Karpas-422 (cell line): ENCODE measurements around the gene ITGB3BP. TPM values are rescaled to one million over a fixed set of nuclear protein-coding genes. Genes with fewer than 3 reads are reported as not detected.

Source experiments
- DNase-seq: peaks from one replicate; pipeline ENCODE4 v3.0.0-alpha.2; 2015
- H2AFZ ChIP-seq: fragments of 200-600 bp; sonication (generic); 2 replicates; pipeline ENCODE4 v1.6.1; 2014; ENCODE audit warnings: antibody characterized with exemption, low read length, mixed read lengths
- H3K27ac ChIP-seq: fragments of 200-600 bp; sonication (generic); 2 replicates; pipeline ENCODE4 v1.5.1; 2014; ENCODE audit warnings: mild to moderate bottlenecking, low read length, moderate library complexity
- H3K27me3 ChIP-seq: fragments of 200-600 bp; sonication (generic); 2 replicates; pipeline ENCODE4 v1.6.1; 2014; ENCODE audit warnings: low read length, mixed read lengths
- H3K36me3 ChIP-seq: fragments of 200-600 bp; sonication (generic); 2 replicates; pipeline ENCODE4 v1.6.1; 2014; ENCODE audit warnings: low read length, mixed read lengths; ENCODE audit not compliant: insufficient read depth
- H3K4me1 ChIP-seq: fragments of 200-600 bp; sonication (generic); 2 replicates; pipeline ENCODE4 v1.6.1; 2014; ENCODE audit warnings: mild to moderate bottlenecking, low read length, mixed read lengths
- H3K4me2 ChIP-seq: fragments of 200-600 bp; sonication (generic); 2 replicates; pipeline ENCODE4 v1.6.1; 2014; ENCODE audit warnings: low read length, low read depth, mild to moderate bottlenecking; ENCODE audit not compliant: poor library complexity, severe bottlenecking
- H3K4me3 ChIP-seq: fragments of 200-600 bp; sonication (generic); 2 replicates; pipeline ENCODE4 v1.5.1; 2014; ENCODE audit warnings: mild to moderate bottlenecking, antibody characterized with exemption, low read length, mixed read lengths
- H3K79me2 ChIP-seq: fragments of 200-600 bp; sonication (generic); 2 replicates; pipeline ENCODE4 v1.6.1; 2014; ENCODE audit warnings: mild to moderate bottlenecking, low read length, mixed read lengths
- H3K9ac ChIP-seq: fragments of 200-600 bp; sonication (generic); 2 replicates; pipeline ENCODE4 v1.6.0; 2014; ENCODE audit warnings: low read length
- H3K9me2 ChIP-seq: fragments of 200-600 bp; sonication (generic), shearing (Covaris generic); replicated peaks from 2 replicates; pipeline ENCODE4 v1.6.0; 2014; ENCODE audit warnings: mild to moderate bottlenecking, low read length, moderate library complexity; ENCODE audit not compliant: insufficient read depth
- H3K9me3 ChIP-seq: fragments of 300-700, 200-600 bp; sonication (generic); 2 replicates; pipeline ENCODE4 v1.6.1; 2014; ENCODE audit warnings: low read length, mixed read lengths
- H4K20me1 ChIP-seq: fragments of 200-600 bp; sonication (generic); 2 replicates; pipeline ENCODE4 v1.6.1; 2014; ENCODE audit warnings: mild to moderate bottlenecking, antibody characterized with exemption, low read length, low read depth; ENCODE audit not compliant: insufficient read depth
- total RNA-seq: library from RNA; depleted of rRNA; stranded (reverse); fragments of >200 nt; shearing (Covaris generic); gene quantifications from 2 replicates; pipeline ENCODE4 v1.2.3, GENCODE V29; 2014; ENCODE audit warnings: low replicate concordance

ITGB3BP gene
- total RNA-seq, 1 experiment from 2014 or later: 104 TPM

GRCh38 chr1:63533931-63534330 is 10.9 kb upstream of the ITGB3BP start:
- H3K79me2 ChIP-seq: no peaks in the 10 kb centered on the region
- no peak overlapping the region for H3K4me3 ChIP-seq
- no peak overlapping the region for H3K9ac ChIP-seq
- H3K4me1 ChIP-seq: 0 out of 2 replicates have a peak, but pooled peaks cover 3% of the 10 kb centered on the region
- DNase-seq: no peak
- H3K9me3 ChIP-seq: no peaks in the 10 kb centered on the region
- no peaks in the 10 kb centered on the region for H3K27me3 ChIP-seq
- H2AFZ ChIP-seq: no peak overlapping the region
- no peak overlapping the region for H3K4me2 ChIP-seq
- no peaks in the 10 kb centered on the region for H4K20me1 ChIP-seq
- H3K9me2 ChIP-seq: no peaks in the 10 kb centered on the region
- no peak overlapping the region for H3K27ac ChIP-seq
- peaks cover 28% of the 10 kb centered on the region; the same call in 1 of the 2 replicates for H3K36me3 ChIP-seq

- Histone ChIP-seq H3K9me2 (no peaks in the 10 kb centered on the region), H3K36me3 (peaks cover 28% of the 10 kb centered on the region; the same call in 1 of the 2 replicates), H3K79me2 (no peaks in the 10 kb centered on the region), H2AFZ (no peak overlapping the region), H3K4me2 (no peak overlapping the region), H4K20me1 (no peaks in the 10 kb centered on the region), H3K9ac (no peak overlapping the region), H3K27ac (no peak overlapping the region), H3K27me3 (no peaks in the 10 kb centered on the region), H3K4me1 (0 out of 2 replicates have a peak, but pooled peaks cover 3% of the 10 kb centered on the region), H3K4me3 (no peak overlapping the region), H3K9me3 (no peaks in the 10 kb centered on the region)
- no peak for DNase-seq
Observed at GRCh38 chr1:63532727-63533126, 9.7 kb upstream of the ITGB3BP start.

GRCh38 chr1:63524201-63524600 is 1.2 kb upstream of the ITGB3BP start:
- H3K79me2 ChIP-seq: peaks cover 65% of the 10 kb centered on the region
- peaks cover 35% of the 10 kb centered on the region for H3K4me1 ChIP-seq
- no peaks in the 10 kb centered on the region for H3K9me2 ChIP-seq
- no peaks in the 10 kb centered on the region for H3K9me3 ChIP-seq
- peak overlapping the region; percentile 92 for H3K4me3 ChIP-seq
- peak; percentile 67 for DNase-seq
- peak overlapping the region; percentile 94 for H3K4me2 ChIP-seq
- H2AFZ ChIP-seq: no peak overlapping the region
- H4K20me1 ChIP-seq: no peaks in the 10 kb centered on the region
- H3K9ac ChIP-seq: peak overlapping the region; percentile 79
- H3K36me3 ChIP-seq: peaks cover 7% of the 10 kb centered on the region
- no peaks in the 10 kb centered on the region for H3K27me3 ChIP-seq
- peak overlapping the region; percentile 88 for H3K27ac ChIP-seq

- peaks cover 35% of the 10 kb centered on the region for H3K4me1 ChIP-seq
- H3K9me2 ChIP-seq: no peaks in the 10 kb centered on the region
- peak overlapping the region; percentile 94 for H3K4me2 ChIP-seq
- H3K9me3 ChIP-seq: no peaks in the 10 kb centered on the region
- H2AFZ ChIP-seq: peak overlapping the region; percentile 64
- H3K27ac ChIP-seq: peak overlapping the region; percentile 88
- H4K20me1 ChIP-seq: no peaks in the 10 kb centered on the region
- H3K9ac ChIP-seq: peak overlapping the region; percentile 79
- peaks cover 7% of the 10 kb centered on the region for H3K36me3 ChIP-seq
- peak overlapping the region; percentile 92 for H3K4me3 ChIP-seq
- DNase-seq: peak; percentile 56
- H3K27me3 ChIP-seq: no peaks in the 10 kb centered on the region
- peaks cover 69% of the 10 kb centered on the region for H3K79me2 ChIP-seq
Observed at GRCh38 chr1:63523738-63524137, 713 bp upstream of the ITGB3BP start.

- H2AFZ ChIP-seq: no peak overlapping the region
- H3K4me1 ChIP-seq: peaks cover 19% of the 10 kb centered on the region
- peaks cover 10% of the 10 kb centered on the region for H3K36me3 ChIP-seq
- no peak overlapping the region for H3K4me2 ChIP-seq
- H3K79me2 ChIP-seq: peaks cover 96% of the 10 kb centered on the region
- H3K27me3 ChIP-seq: no peaks in the 10 kb centered on the region
- H3K27ac ChIP-seq: no peak overlapping the region
- DNase-seq: no peak
- H3K9me2 ChIP-seq: no peaks in the 10 kb centered on the region
- no peaks in the 10 kb centered on the region for H4K20me1 ChIP-seq
- H3K9ac ChIP-seq: no peak overlapping the region
- H3K4me3 ChIP-seq: no peak overlapping the region
- no peaks in the 10 kb centered on the region for H3K9me3 ChIP-seq
Observed at GRCh38 chr1:63516629-63517028, 6.4 kb downstream of the ITGB3BP start.

- Histone ChIP-seq H2AFZ (no peak overlapping the region), H3K9me3 (no peaks in the 10 kb centered on the region), H3K36me3 (peaks cover 37% of the 10 kb centered on the region), H3K27me3 (no peaks in the 10 kb centered on the region), H3K4me1 (no peaks in the 10 kb centered on the region), H3K79me2 (peaks cover 85% of the 10 kb centered on the region), H3K9ac (no peak overlapping the region), H3K4me3 (no peak overlapping the region), H3K4me2 (no peak overlapping the region), H3K9me2 (no peaks in the 10 kb centered on the region), H4K20me1 (no peaks in the 10 kb centered on the region), H3K27ac (no peak overlapping the region)
- DNase-seq: no peak
Observed at GRCh38 chr1:63512584-63512983, 10.4 kb downstream of the ITGB3BP start.

GRCh38 chr1:63509718-63510117 is 13.3 kb downstream of the ITGB3BP start:
- H3K36me3 ChIP-seq: peaks cover 48% of the 10 kb centered on the region

GRCh38 chr1:63506782-63507181 is 16.2 kb downstream of the ITGB3BP start:
- Histone ChIP-seq H3K9me3 (no peaks in the 10 kb centered on the region), H4K20me1 (no peaks in the 10 kb centered on the region), H3K27ac (no peak overlapping the region), H3K36me3 (peaks cover 48% of the 10 kb centered on the region), H3K9me2 (no peaks in the 10 kb centered on the region), H3K4me3 (no peak overlapping the region), H2AFZ (no peak overlapping the region), H3K4me2 (no peak overlapping the region), H3K9ac (no peak overlapping the region), H3K27me3 (no peaks in the 10 kb centered on the region), H3K4me1 (no peaks in the 10 kb centered on the region), H3K79me2 (peaks cover 46% of the 10 kb centered on the region)
- DNase-seq: no peak

More at GRCh38 chr1:63509718-63510117, 13.3 kb downstream of the ITGB3BP start:
- H3K9me3 ChIP-seq: no peaks in the 10 kb centered on the region
- H3K79me2 ChIP-seq: peaks cover 71% of the 10 kb centered on the region
- H4K20me1 ChIP-seq: no peaks in the 10 kb centered on the region
- H3K4me1 ChIP-seq: no peaks in the 10 kb centered on the region
- H2AFZ ChIP-seq: no peak overlapping the region
- DNase-seq: no peak
- no peaks in the 10 kb centered on the region for H3K27me3 ChIP-seq
- H3K9me2 ChIP-seq: no peaks in the 10 kb centered on the region
- H3K27ac ChIP-seq: no peak overlapping the region
- H3K9ac ChIP-seq: no peak overlapping the region
- H3K4me3 ChIP-seq: no peak overlapping the region
- H3K4me2 ChIP-seq: no peak overlapping the region
